Neural progenitor cell (in vitro differentiated cells): Measurements from ENCODE around the gene TAS2R41.

ENCODE experiments used
- EZH2 ChIP-seq: fragments of 200-600 bp; sonication (generic); IDR thresholded peaks from 2 replicates; pipeline ENCODE4 v1.6.1; 2017; ENCODE audit warnings: antibody characterized with exemption, mild to moderate bottlenecking, moderate library complexity
- TF ChIP-seq, protein P1 (sequence below): fragments of 200-600 bp; sonication (generic); IDR thresholded peaks from 2 replicates; pipeline ENCODE4 v1.5.1; 2017; ENCODE audit warnings: antibody characterized with exemption, mild to moderate bottlenecking

DNA sequence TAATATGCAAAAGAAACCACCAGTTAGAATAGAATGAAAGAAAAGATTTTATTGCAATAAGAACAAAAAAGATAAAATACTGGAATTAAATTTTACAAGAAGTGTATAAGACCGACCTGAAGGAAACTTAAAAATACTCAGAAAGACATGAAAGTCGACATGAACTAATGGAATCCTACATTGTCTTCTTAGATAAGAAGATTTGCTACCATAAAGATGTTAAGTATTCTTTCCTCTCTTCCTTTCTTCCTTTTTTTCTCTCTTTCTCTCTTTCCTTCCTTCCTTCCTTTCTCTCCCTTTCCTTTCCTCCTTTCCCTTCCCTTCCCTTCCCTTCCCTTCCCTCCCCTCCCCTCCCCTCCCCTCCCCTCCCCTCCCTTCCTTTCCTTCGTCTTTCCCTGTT lies 27.9 kb upstream of the TAS2R41 start:
- TF ChIP-seq, protein P1, sequence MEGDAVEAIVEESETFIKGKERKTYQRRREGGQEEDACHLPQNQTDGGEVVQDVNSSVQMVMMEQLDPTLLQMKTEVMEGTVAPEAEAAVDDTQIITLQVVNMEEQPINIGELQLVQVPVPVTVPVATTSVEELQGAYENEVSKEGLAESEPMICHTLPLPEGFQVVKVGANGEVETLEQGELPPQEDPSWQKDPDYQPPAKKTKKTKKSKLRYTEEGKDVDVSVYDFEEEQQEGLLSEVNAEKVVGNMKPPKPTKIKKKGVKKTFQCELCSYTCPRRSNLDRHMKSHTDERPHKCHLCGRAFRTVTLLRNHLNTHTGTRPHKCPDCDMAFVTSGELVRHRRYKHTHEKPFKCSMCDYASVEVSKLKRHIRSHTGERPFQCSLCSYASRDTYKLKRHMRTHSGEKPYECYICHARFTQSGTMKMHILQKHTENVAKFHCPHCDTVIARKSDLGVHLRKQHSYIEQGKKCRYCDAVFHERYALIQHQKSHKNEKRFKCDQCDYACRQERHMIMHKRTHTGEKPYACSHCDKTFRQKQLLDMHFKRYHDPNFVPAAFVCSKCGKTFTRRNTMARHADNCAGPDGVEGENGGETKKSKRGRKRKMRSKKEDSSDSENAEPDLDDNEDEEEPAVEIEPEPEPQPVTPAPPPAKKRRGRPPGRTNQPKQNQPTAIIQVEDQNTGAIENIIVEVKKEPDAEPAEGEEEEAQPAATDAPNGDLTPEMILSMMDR = no peak
- no peak for TF ChIP-seq EZH2
